ENCODE results near the gene SPON1.

DNA sequence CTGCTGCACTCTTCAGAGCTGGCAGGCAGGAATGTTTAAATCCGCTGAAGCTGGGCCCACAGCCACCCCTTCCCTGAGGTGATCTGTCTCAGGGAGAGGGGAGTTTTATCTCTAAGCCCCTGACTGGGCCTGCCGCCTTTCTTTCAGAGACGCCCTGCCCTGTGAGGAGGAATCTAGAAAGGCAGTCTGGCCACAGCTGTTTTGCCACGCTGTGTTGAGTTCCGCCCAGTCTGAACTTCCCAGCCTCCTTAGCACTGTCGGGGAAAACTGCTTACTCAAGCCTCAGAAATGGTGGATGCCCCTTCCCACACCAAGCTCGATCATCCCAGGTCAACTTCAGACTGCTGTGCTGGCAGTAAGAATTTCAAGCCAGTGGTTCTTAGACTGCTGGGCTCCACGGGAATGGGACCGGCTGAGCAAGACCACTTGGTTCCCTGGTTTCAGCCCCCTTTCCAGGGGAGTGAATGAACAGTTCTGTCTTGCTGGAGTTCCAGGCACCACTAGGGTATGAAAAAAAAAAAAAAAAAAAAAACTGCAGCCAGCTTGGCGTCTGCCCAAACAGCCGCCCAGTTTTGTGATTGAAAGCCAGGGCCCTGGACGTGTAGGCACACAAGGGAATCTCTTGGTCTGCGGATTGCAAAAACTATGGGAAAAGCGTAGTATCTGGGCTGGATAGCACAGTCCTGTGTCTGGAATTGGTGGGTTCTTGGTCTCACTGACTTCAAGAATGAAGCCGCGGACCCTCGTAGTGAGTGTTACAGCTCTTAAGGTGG, 127.4 kb downstream of the SPON1 start:
- no peak for TF ChIP-seq SP1 (IDR thresholded peaks at IDR 0.05)
- no peak for TF ChIP-seq ARNT (IDR thresholded peaks at IDR 0.05)
- TF ChIP-seq BHLHE40 (IDR thresholded peaks at IDR 0.05; ENCODE audit: borderline replicate concordance) = no peak
- no peak for TF ChIP-seq SUZ12 (IDR thresholded peaks at IDR 0.05)
- TF ChIP-seq ZNF384 (IDR thresholded peaks at IDR 0.05) = no peak
